ENCODE data around the gene HOXC10.

HOXC10 gene

DNA sequence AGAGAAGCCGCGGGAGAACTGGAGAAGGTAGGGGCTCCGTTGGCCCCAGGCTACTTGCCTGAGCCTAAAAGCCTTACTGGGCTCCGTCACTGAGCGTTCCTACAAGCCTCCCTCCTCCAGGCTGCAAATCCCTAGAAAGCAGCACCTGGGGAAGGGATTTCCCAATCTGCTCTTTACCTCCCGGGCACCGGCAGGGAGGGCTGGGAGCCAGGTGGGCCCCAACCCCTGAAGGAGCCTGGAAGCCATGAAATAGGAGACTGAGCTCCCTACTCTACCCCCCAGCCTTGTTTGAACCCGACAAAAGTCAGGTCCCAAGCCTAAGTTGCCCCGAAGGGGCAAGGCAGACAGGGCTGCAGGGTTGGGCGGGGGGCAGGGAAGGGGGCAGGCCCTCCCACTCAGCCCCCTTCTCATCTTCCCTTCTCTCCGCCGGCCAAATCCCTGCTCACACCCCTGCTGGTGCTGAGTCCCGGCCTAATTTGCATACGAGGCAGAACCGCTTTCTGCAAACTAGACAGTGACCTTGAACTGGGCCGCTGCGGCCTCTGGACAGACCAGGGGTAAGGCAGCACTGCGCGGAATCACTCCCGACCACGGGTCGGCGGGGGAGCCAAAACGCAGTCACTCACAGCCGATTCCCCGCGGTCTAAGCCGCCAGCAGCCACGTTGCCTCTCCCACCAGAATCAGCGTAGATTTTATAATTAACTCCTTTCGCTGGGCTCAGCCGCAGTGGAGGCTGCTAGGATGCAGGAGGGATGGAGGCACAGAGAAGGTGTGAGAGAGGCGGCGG lies 34.0 kb upstream of the HOXC10 start:
- TF ChIP-seq, protein P1, sequence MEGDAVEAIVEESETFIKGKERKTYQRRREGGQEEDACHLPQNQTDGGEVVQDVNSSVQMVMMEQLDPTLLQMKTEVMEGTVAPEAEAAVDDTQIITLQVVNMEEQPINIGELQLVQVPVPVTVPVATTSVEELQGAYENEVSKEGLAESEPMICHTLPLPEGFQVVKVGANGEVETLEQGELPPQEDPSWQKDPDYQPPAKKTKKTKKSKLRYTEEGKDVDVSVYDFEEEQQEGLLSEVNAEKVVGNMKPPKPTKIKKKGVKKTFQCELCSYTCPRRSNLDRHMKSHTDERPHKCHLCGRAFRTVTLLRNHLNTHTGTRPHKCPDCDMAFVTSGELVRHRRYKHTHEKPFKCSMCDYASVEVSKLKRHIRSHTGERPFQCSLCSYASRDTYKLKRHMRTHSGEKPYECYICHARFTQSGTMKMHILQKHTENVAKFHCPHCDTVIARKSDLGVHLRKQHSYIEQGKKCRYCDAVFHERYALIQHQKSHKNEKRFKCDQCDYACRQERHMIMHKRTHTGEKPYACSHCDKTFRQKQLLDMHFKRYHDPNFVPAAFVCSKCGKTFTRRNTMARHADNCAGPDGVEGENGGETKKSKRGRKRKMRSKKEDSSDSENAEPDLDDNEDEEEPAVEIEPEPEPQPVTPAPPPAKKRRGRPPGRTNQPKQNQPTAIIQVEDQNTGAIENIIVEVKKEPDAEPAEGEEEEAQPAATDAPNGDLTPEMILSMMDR (IDR thresholded peaks at IDR 0.05; ENCODE audit: low read depth, low read length, missing control alignments) = no peak
- H3K4me3 ChIP-seq (ENCODE audit: low read depth, low read length) = no peak overlapping the region
- no peak for DNase-seq (ENCODE audit: low read depth)
- in situ Hi-C loops (cut with HindIII; ENCODE audit: low sequenced_read_pairs) = no loop called here

GRCh38 chr12:53951577-53952334 lies 33.2 kb upstream of the HOXC10 start:
- H3K4me3 ChIP-seq (ENCODE audit: low read depth, low read length) = no peak overlapping the region

DNA sequence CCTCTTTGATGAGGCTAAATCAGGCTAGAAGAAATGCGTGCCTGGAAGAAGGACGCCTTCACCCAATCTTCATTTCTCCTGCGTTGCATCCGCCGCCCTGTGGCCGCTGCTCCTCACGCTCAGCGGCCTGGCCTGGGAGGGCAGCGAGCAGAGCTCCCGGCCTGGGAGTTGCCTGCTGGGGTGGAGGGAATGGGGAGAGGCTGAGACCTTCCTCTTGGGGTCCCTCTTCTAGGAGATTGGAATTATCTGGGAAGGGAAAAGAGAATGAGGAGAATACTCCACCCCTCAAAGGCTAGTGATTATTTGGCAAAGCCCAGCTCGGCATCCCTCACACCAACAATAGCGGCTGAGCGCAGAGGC lies 32.6 kb upstream of the HOXC10 start:
- H3K4me3 ChIP-seq (ENCODE audit: low read depth, low read length) = no peak overlapping the region
- in situ Hi-C loops (cut with HindIII; ENCODE audit: low sequenced_read_pairs) = no loop called here
- TF ChIP-seq, protein P1 (IDR thresholded peaks at IDR 0.05; ENCODE audit: low read depth, low read length, missing control alignments) = no peak
- no peak for DNase-seq (ENCODE audit: low read depth)

More at GRCh38 chr12:53951577-53952334, 33.2 kb upstream of the HOXC10 start:
- DNase-seq (ENCODE audit: low read depth) = no peak
- in situ Hi-C loops (cut with HindIII; ENCODE audit: low sequenced_read_pairs) = no loop called here
- TF ChIP-seq, protein P1 (IDR thresholded peaks at IDR 0.05; ENCODE audit: low read depth, low read length, missing control alignments) = no peak

GRCh38 chr12:53952871-53953734 lies 31.8 kb upstream of the HOXC10 start:
- in situ Hi-C loops (cut with HindIII; ENCODE audit: low sequenced_read_pairs) = no loop called here
- DNase-seq (ENCODE audit: low read depth) = no peak
- TF ChIP-seq, protein P1 (IDR thresholded peaks at IDR 0.05; ENCODE audit: low read depth, low read length, missing control alignments) = no peak
- no peak overlapping the region for H3K4me3 ChIP-seq (ENCODE audit: low read depth, low read length)

DNA sequence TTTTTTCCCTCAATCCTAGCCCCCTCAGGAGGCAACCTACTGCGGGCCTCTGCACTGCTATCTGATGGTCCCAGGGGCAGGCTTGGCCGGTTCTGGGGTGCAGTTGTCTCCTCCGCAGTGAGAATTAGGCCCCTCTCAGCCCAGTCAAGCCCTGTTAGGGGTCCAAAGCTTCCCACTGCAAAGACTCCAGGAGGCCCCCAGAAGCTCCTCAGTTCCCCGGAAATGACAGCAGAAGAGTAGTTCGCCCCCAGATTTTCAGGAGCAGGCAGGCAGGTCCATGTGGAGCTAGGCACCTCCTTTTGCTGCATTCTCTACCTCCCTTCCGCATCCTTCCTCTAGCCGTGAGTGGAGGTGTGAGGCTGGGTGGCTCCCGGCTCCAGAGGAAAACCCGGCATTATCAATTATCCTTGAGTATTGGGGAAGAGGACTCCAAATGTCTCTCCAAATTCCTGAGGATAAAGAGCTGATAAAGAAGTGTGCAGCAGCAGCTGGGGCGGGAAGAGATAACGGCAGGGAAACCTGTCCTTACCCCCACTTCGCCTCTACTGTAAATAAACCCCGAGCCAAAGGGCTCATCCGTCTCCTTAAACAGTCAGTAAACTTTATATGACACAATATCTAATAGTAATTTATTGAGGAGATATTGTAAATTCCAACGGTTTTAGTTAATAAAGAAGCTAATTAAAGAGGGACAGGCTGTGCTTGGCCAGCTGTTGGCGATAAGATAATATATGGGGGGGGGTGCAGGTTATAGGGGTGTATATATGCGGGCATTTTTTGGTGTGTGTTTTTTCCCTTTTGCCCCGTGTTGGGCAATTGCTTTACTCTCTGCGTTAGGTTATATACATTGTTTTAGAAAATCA lies 30.9 kb upstream of the HOXC10 start:
- TF ChIP-seq, protein P1 (IDR thresholded peaks at IDR 0.05; ENCODE audit: low read depth, low read length, missing control alignments) = no peak
- in situ Hi-C loops (cut with HindIII; ENCODE audit: low sequenced_read_pairs) = no loop called here
- H3K4me3 ChIP-seq (ENCODE audit: low read depth, low read length) = no peak overlapping the region
- DNase-seq (ENCODE audit: low read depth) = no peak

Measured in astrocyte of the cerebellum (primary cell).